ENCODE results near the gene OBSCN. TPM values are rescaled to one million over a fixed set of nuclear protein-coding genes. Genes with fewer than 3 reads are reported as not detected.
A peak's percentile ranks its signal among the peaks of the same experiment; 100 is the strongest.

The OBSCN gene
- total RNA-seq, 1 donor from 2014 or later: 7.6 TPM

DNA sequence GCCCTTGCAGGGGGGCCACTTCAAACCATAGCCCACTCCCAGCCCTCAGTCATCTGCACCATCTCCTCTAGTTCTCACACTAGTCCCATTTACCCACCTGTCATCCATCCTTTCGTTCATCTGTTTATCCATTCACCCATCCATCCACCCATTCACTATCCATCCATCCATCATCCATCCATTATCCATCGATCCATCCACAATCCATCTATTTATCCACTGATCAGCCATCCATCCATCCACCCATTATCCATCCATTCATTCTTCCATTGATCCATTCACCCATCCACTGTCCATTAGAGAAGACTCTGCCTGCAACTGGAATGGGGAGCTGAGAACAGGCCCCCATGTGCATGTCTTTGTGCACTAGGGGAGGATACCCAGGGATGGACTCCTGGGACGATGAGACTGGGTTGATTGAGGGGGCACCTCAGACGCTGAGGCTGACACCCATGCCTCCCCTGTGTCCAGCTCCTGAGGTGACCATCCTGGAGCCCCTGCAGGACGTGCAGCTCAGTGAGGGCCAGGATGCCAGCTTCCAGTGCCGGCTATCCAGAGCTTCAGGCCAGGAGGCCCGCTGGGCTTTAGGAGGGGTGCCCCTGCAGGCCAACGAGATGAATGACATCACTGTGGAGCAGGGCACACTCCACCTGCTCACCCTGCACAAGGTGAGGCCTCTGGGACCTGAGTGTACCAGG, 100.9 kb downstream of the OBSCN start:
- DNase-seq (ENCODE audit: low read depth) (no peak), FAIRE-seq (peak; percentile 81)
- H3K36me3 ChIP-seq (ENCODE audit: control insufficient read depth, insufficient read depth, low read length): no peaks in the 10 kb centered on the region
- TF ChIP-seq, protein P1, sequence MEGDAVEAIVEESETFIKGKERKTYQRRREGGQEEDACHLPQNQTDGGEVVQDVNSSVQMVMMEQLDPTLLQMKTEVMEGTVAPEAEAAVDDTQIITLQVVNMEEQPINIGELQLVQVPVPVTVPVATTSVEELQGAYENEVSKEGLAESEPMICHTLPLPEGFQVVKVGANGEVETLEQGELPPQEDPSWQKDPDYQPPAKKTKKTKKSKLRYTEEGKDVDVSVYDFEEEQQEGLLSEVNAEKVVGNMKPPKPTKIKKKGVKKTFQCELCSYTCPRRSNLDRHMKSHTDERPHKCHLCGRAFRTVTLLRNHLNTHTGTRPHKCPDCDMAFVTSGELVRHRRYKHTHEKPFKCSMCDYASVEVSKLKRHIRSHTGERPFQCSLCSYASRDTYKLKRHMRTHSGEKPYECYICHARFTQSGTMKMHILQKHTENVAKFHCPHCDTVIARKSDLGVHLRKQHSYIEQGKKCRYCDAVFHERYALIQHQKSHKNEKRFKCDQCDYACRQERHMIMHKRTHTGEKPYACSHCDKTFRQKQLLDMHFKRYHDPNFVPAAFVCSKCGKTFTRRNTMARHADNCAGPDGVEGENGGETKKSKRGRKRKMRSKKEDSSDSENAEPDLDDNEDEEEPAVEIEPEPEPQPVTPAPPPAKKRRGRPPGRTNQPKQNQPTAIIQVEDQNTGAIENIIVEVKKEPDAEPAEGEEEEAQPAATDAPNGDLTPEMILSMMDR (IDR thresholded peaks at IDR 0.05; ENCODE audit: insufficient read depth, low read length, severe bottlenecking): peak; percentile 16
- no peak overlapping the region for H3K4me3 ChIP-seq (ENCODE audit: low read depth, low read length)
- H3K27me3 ChIP-seq (ENCODE audit: control insufficient read depth, insufficient read depth, low read length): no peaks in the 10 kb centered on the region

DNA sequence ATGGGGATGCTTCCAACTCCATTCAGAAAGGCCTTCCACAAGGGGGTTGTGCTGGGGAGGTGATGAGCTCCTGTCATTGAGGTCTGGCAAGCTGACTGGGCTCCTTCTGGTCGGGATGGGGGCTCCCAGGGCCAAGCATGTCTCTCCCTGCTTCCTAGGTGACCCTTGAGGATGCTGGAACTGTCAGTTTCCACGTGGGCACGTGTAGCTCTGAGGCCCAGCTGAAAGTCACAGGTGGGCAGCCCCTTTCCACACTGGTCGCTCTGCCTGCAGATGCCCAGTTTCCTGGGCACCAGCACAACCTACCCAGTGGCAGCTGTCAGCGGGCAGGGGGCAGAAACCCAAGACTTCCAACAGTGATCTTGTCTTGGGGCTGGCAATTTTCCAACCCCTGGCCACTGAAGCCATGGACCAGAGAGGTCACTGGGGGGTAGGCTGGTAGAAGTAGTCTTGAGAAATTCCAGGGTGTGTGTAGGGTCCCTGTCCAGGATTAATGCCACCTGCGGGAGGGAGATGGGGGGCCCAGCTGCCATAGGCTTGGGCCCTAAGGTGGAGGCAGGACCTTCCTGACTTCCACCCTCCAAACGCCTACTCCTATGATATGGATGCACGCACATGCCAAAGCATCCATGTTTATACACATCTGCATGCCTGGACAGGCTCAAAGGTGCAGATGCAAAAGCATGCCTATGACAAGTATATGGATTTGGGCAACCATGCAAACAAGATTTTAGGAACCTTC, 101.7 kb downstream of the OBSCN start:
- DNase-seq (ENCODE audit: low read depth) (peak; percentile 13), FAIRE-seq (no peak)

DNA sequence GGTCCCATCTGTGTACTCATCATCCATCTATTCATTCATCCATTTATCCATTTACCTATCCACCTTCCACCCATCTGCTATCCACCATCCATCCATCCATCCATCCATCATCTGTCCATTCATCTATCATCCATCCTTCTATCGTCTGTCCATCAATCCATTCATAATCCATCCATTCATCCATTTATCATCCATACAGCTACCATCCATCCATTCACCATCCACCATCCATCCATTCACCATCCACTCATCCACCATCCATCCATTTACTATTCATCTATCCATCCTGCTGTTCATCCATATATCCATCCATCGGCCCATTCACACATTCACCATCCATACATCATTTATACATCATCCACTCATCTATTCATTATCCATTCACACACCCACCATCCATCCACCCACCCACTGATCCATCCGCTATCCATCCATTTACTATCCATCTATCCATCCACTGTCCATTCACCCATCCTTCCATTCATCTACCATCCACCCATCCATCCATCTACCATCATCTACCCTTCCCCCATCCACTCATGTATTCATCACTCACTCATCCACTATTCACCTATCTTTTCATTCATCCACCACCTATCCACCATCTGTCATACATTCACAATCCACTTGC, 102.4 kb downstream of the OBSCN start:
- TF ChIP-seq, protein P1 (IDR thresholded peaks at IDR 0.05; ENCODE audit: insufficient read depth, low read length, severe bottlenecking): no peak
- Histone ChIP-seq H3K36me3 (ENCODE audit: control insufficient read depth, insufficient read depth, low read length) (no peaks in the 10 kb centered on the region), H3K4me3 (ENCODE audit: low read depth, low read length) (no peak overlapping the region), H3K27me3 (ENCODE audit: control insufficient read depth, insufficient read depth, low read length) (no peaks in the 10 kb centered on the region)
- FAIRE-seq (peak; percentile 66), DNase-seq (ENCODE audit: low read depth) (no peak)

More for the DNA sequence above, 101.7 kb downstream of the OBSCN start:
- TF ChIP-seq, protein P1 (IDR thresholded peaks at IDR 0.05; ENCODE audit: insufficient read depth, low read length, severe bottlenecking): no peak
- Histone ChIP-seq H3K27me3 (ENCODE audit: control insufficient read depth, insufficient read depth, low read length) (no peaks in the 10 kb centered on the region), H3K4me3 (ENCODE audit: low read depth, low read length) (no peak overlapping the region), H3K36me3 (ENCODE audit: control insufficient read depth, insufficient read depth, low read length) (no peaks in the 10 kb centered on the region)

DNA sequence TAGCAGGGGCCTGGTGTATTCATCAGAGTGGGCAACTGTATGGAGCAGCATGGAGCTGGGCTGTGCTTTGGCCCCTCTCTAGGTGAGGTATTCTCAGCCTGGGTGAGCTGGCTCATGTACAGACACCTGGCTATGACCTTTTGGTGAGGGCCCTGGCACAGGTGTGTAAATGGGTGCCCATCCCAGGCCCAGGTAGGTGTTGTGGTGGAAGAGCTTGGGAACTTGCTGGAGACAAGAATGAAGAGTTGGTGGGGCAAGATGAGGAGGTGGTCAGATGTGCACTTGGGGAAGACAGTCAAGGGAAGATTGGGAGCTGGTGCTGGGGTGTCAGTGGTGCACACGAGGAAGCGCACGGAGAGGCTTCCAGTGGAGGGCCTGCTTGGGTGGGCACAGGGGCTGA, 103.2 kb downstream of the OBSCN start:
- H3K36me3 ChIP-seq (ENCODE audit: control insufficient read depth, insufficient read depth, low read length): no peaks in the 10 kb centered on the region
- DNase-seq (ENCODE audit: low read depth): no peak
- TF ChIP-seq, protein P1 (IDR thresholded peaks at IDR 0.05; ENCODE audit: insufficient read depth, low read length, severe bottlenecking): no peak
- peak; percentile 66 for FAIRE-seq
- no peaks in the 10 kb centered on the region for H3K27me3 ChIP-seq (ENCODE audit: control insufficient read depth, insufficient read depth, low read length)
- H3K4me3 ChIP-seq (ENCODE audit: low read depth, low read length): no peak overlapping the region

DNA sequence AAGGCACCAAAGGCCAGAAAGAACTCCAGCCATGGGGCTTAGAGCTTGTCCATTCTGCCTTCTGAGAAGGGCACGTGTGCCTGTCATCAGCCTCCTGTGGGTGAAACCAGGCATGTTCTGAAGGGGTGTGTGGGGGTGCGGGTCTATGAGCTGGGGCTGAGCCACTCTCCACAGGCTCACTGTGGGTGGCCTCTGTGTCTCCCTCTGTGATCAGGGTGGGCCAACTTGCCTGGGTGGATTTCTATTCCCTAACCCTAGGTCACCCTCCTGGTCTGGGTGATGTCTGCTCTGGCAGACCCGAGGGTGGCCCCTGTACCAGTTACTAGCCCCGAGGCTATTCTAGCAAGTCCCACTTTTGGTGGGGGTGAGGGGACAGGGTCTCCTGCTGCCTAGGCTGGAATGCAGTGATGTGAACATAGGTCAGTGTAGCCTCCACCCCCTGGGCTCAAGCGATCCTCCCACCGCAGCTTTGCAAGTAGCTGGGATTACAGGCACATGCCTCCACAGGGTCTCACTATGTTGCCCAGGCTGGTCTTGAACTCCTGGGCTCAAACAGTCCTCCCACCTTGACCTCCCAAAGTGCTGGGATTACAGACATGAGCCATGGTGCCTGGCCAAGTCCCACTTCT, 104.4 kb downstream of the OBSCN start:
- no peak for FAIRE-seq
- H3K4me3 ChIP-seq (ENCODE audit: low read depth, low read length): no peak overlapping the region

More for the DNA sequence above, 104.4 kb downstream of the OBSCN start:
- no peak for DNase-seq (ENCODE audit: low read depth)
- no peaks in the 10 kb centered on the region for H3K36me3 ChIP-seq (ENCODE audit: control insufficient read depth, insufficient read depth, low read length)
- TF ChIP-seq, protein P1 (IDR thresholded peaks at IDR 0.05; ENCODE audit: insufficient read depth, low read length, severe bottlenecking): no peak
- no peaks in the 10 kb centered on the region for H3K27me3 ChIP-seq (ENCODE audit: control insufficient read depth, insufficient read depth, low read length)
